ENCODE data around the gene EBPL. TPM values are rescaled to one million over a fixed set of nuclear protein-coding genes. Genes with fewer than 3 reads are reported as not detected.

EBPL gene
- total RNA-seq, 1 experiment from 2014 or later, result 105 TPM

- Histone ChIP-seq H3K27me3 (replicated peaks; ENCODE audit: control insufficient read depth, insufficient read depth, low read length) (no peaks in the 10 kb centered on the region), H3K9me3 (no peaks in the 10 kb centered on the region), H3K4me1 (no peaks in the 10 kb centered on the region), H3K36me3 (ENCODE audit: control insufficient read depth, insufficient read depth, low read length) (no peaks in the 10 kb centered on the region), H3K4me3 (ENCODE audit: low read depth, low read length) (no peak overlapping the region)
- Mint-ChIP-seq H3K27ac (ENCODE audit: unreplicated experiment) (no peak overlapping the region), H3K27me3 (ENCODE audit: insufficient read depth, unreplicated experiment) (no peaks in the 10 kb centered on the region), H3K9me3 (ENCODE audit: unreplicated experiment) (no peaks in the 10 kb centered on the region), H3K4me1 (ENCODE audit: low read depth, unreplicated experiment) (no peaks in the 10 kb centered on the region), H3K4me3 (ENCODE audit: unreplicated experiment) (no peak overlapping the region), H3K36me3 (ENCODE audit: insufficient read depth, unreplicated experiment) (no peaks in the 10 kb centered on the region)
- no TSS peak for BruUV-seq (replicated peaks)
- no peak for TF ChIP-seq CTCF (IDR thresholded peaks at IDR 0.05; ENCODE audit: insufficient read depth in 1 of 2, low read depth in 1 of 2, low read length in 1 of 2, severe bottlenecking in 1 of 2, unreplicated experiment in 1 of 2)
- no peak for DNase-seq
- intact Hi-C loops (cut with micrococcal nuclease; ENCODE audit: unreplicated experiment), result no loop called here
- ChIA-PET CTCF (no interaction called here), POLR2A (no interaction called here)
These were observed 55.5 kb downstream of the EBPL start for GRCh38 chr13:49635599-49636433.

GRCh38 chr13:49633710-49634109 is 57.6 kb downstream of the EBPL start:
- DNase-seq, result no peak
- no peaks in the 10 kb centered on the region for H3K27me3 Mint-ChIP-seq (ENCODE audit: insufficient read depth, unreplicated experiment)
- H3K36me3 ChIP-seq (ENCODE audit: control insufficient read depth, insufficient read depth, low read length), result no peaks in the 10 kb centered on the region
- ChIA-PET POLR2A (no interaction called here), CTCF (no interaction called here)
- no TSS peak for BruUV-seq (replicated peaks)
- H3K9me3 ChIP-seq, result no peaks in the 10 kb centered on the region
- no peak overlapping the region for H3K4me3 Mint-ChIP-seq (ENCODE audit: unreplicated experiment)
- H3K4me3 ChIP-seq (ENCODE audit: low read depth, low read length), result no peak overlapping the region
- TF ChIP-seq CTCF (IDR thresholded peaks at IDR 0.05; ENCODE audit: insufficient read depth in 1 of 2, low read depth in 1 of 2, low read length in 1 of 2, severe bottlenecking in 1 of 2, unreplicated experiment in 1 of 2), result no peak
- H3K27me3 ChIP-seq (replicated peaks; ENCODE audit: control insufficient read depth, insufficient read depth, low read length), result no peaks in the 10 kb centered on the region
- peaks cover 6% of the 10 kb centered on the region; the same call in 1 of the 2 replicates for H3K4me1 ChIP-seq
- H3K4me1 Mint-ChIP-seq (ENCODE audit: low read depth, unreplicated experiment), result no peaks in the 10 kb centered on the region
- no peaks in the 10 kb centered on the region for H3K9me3 Mint-ChIP-seq (ENCODE audit: unreplicated experiment)
- no peaks in the 10 kb centered on the region for H3K36me3 Mint-ChIP-seq (ENCODE audit: insufficient read depth, unreplicated experiment)
- intact Hi-C loops (cut with micrococcal nuclease; ENCODE audit: unreplicated experiment), result no loop called here
- H3K27ac Mint-ChIP-seq (ENCODE audit: unreplicated experiment), result no peak overlapping the region

- TF ChIP-seq CTCF (IDR thresholded peaks at IDR 0.05; ENCODE audit: insufficient read depth in 1 of 2, low read depth in 1 of 2, low read length in 1 of 2, severe bottlenecking in 1 of 2, unreplicated experiment in 1 of 2), result no peak
- Histone ChIP-seq H3K27me3 (replicated peaks; ENCODE audit: control insufficient read depth, insufficient read depth, low read length) (no peaks in the 10 kb centered on the region), H3K4me3 (ENCODE audit: low read depth, low read length) (no peak overlapping the region), H3K9me3 (no peaks in the 10 kb centered on the region), H3K36me3 (ENCODE audit: control insufficient read depth, insufficient read depth, low read length) (no peaks in the 10 kb centered on the region), H3K4me1 (peaks cover 6% of the 10 kb centered on the region; the same call in 1 of the 2 replicates)
- Mint-ChIP-seq H3K9me3 (ENCODE audit: unreplicated experiment) (no peaks in the 10 kb centered on the region), H3K27ac (ENCODE audit: unreplicated experiment) (no peak overlapping the region), H3K4me1 (ENCODE audit: low read depth, unreplicated experiment) (no peaks in the 10 kb centered on the region), H3K4me3 (ENCODE audit: unreplicated experiment) (no peak overlapping the region), H3K27me3 (ENCODE audit: insufficient read depth, unreplicated experiment) (no peaks in the 10 kb centered on the region), H3K36me3 (ENCODE audit: insufficient read depth, unreplicated experiment) (no peaks in the 10 kb centered on the region)
- no peak for DNase-seq
- POLR2A ChIA-PET, result no interaction called here
- no TSS peak for BruUV-seq (replicated peaks)
- CTCF ChIA-PET, result no interaction called here
- intact Hi-C loops (cut with micrococcal nuclease; ENCODE audit: unreplicated experiment), result no loop called here
These were observed 59.1 kb downstream of the EBPL start for GRCh38 chr13:49632156-49632555.

Data from Caco-2 (cell line).